H9 (cell line): Measurements from ENCODE around the gene GPC3. TPM values are rescaled to one million over a fixed set of nuclear protein-coding genes. Genes with fewer than 3 reads are reported as not detected.

Experiments used
- DNase-seq: peaks from one replicate; pipeline ENCODE4 v3.0.0-alpha.2; 2017
- H2AFZ ChIP-seq: one replicate; pipeline ENCODE4 v1.6.1; 2013; ENCODE audit warnings: mild to moderate bottlenecking, low read length, control low read depth, moderate library complexity
- H2AK5ac ChIP-seq: 2 replicates; pipeline ENCODE4 v1.6.1; 2013; ENCODE audit warnings: low read length, control low read depth, mixed read lengths; ENCODE audit not compliant: insufficient read length
- H2BK120ac ChIP-seq: one replicate; pipeline ENCODE4 v1.6.1; 2013; ENCODE audit warnings: low read depth, mild to moderate bottlenecking, low read length, control low read depth, inconsistent platforms; ENCODE audit not compliant: poor library complexity, severe bottlenecking
- H2BK12ac ChIP-seq: 2 replicates; pipeline ENCODE4 v1.6.1; 2013; ENCODE audit warnings: low read length, control low read depth, mixed read lengths, low read depth; ENCODE audit not compliant: insufficient read length
- H2BK15ac ChIP-seq: 2 replicates; pipeline ENCODE4 v1.6.1; 2013; ENCODE audit warnings: low read depth, low read length, control low read depth
- H2BK20ac ChIP-seq: one replicate; pipeline ENCODE4 v1.6.1; 2013; ENCODE audit warnings: low read depth, mild to moderate bottlenecking, low read length, control low read depth, inconsistent platforms; ENCODE audit not compliant: poor library complexity, severe bottlenecking
- H2BK5ac ChIP-seq: 2 replicates; pipeline ENCODE4 v1.6.1; 2013; ENCODE audit warnings: low read length, control low read depth, mixed read lengths; ENCODE audit not compliant: insufficient read length
- H3K14ac ChIP-seq: 2 replicates; pipeline ENCODE4 v1.6.1; 2013; ENCODE audit warnings: low read length, control low read depth; ENCODE audit not compliant: insufficient read depth
- H3K18ac ChIP-seq: 2 replicates; pipeline ENCODE4 v1.6.1; 2013; ENCODE audit warnings: low read depth, mild to moderate bottlenecking, mixed read lengths, low read length, control low read depth; ENCODE audit not compliant: insufficient read length
- H3K23ac ChIP-seq: 2 replicates; pipeline ENCODE4 v1.6.1; 2013; ENCODE audit warnings: low read length, control low read depth, mixed read lengths, low read depth; ENCODE audit not compliant: insufficient read length
- H3K23me2 ChIP-seq: 2 replicates; pipeline ENCODE4 v1.6.1; 2013; ENCODE audit warnings: low read depth, mild to moderate bottlenecking, mixed read lengths, low read length, control low read depth; ENCODE audit not compliant: insufficient read length, poor library complexity, severe bottlenecking
- H3K27ac ChIP-seq: 2 replicates; pipeline ENCODE4 v1.5.1; 2013; ENCODE audit warnings: low read length, control low read depth, mixed read lengths, low read depth; ENCODE audit not compliant: insufficient read length
- H3K27me3 ChIP-seq: 2 replicates; pipeline ENCODE4 v1.6.1; 2013; ENCODE audit warnings: low read length, control low read depth, inconsistent platforms; ENCODE audit not compliant: insufficient read depth
- H3K4ac ChIP-seq: 2 replicates; pipeline ENCODE4 v1.6.1; 2013; ENCODE audit warnings: low read depth, mild to moderate bottlenecking, control low read depth, inconsistent platforms, low read length, moderate library complexity
- H3K4me1 ChIP-seq: 2 replicates; pipeline ENCODE4 v1.6.1; 2013; ENCODE audit warnings: low read length, control low read depth, inconsistent platforms; ENCODE audit not compliant: insufficient read depth
- H3K4me2 ChIP-seq: 2 replicates; pipeline ENCODE4 v1.6.1; 2013; ENCODE audit warnings: low read length, control low read depth, mixed read lengths; ENCODE audit not compliant: insufficient read length, insufficient read depth
- H3K56ac ChIP-seq: 2 replicates; pipeline ENCODE4 v1.6.1; 2013; ENCODE audit warnings: low read depth, mild to moderate bottlenecking, mixed read lengths, low read length, control low read depth; ENCODE audit not compliant: insufficient read length
- H3K79me1 ChIP-seq: 2 replicates; pipeline ENCODE4 v1.6.1; 2013; ENCODE audit warnings: low read depth, mild to moderate bottlenecking, moderate library complexity, low read length, control low read depth, inconsistent platforms; ENCODE audit not compliant: insufficient read depth, poor library complexity, severe bottlenecking
- H3K79me2 ChIP-seq: 2 replicates; pipeline ENCODE4 v1.6.1; 2013; ENCODE audit warnings: low read length, control low read depth, inconsistent platforms; ENCODE audit not compliant: insufficient read depth
- H3K9ac ChIP-seq: 2 replicates; pipeline ENCODE4 v1.6.1; 2013; ENCODE audit warnings: low read length, control low read depth, mixed read lengths; ENCODE audit not compliant: insufficient read length; ENCODE audit errors: extremely low read depth
- H3K9me3 ChIP-seq: one replicate; pipeline ENCODE4 v1.6.1; 2013; ENCODE audit warnings: low read depth, low read length, inconsistent platforms; ENCODE audit not compliant: control insufficient read depth
- H3T11ph ChIP-seq: one replicate; pipeline ENCODE4 v1.6.1; 2013; ENCODE audit warnings: mild to moderate bottlenecking, low read length, control low read depth, inconsistent platforms
- H4K20me1 ChIP-seq: one replicate; pipeline ENCODE4 v1.6.1; 2013; ENCODE audit not compliant: control insufficient read depth, insufficient read length, insufficient read depth
- H4K5ac ChIP-seq: 2 replicates; pipeline ENCODE4 v1.6.1; 2013; ENCODE audit warnings: low read depth, mild to moderate bottlenecking, mixed read lengths, low read length, control low read depth; ENCODE audit not compliant: insufficient read length
- H4K8ac ChIP-seq: replicated peaks from 2 replicates; pipeline ENCODE4 v1.6.1; 2013; ENCODE audit warnings: low read length, control low read depth, mixed read lengths, low read depth; ENCODE audit not compliant: insufficient read length
- H4K91ac ChIP-seq: 2 replicates; pipeline ENCODE4 v1.6.1; 2013; ENCODE audit warnings: low read depth, mild to moderate bottlenecking, moderate library complexity, mixed read lengths, low read length, control low read depth; ENCODE audit not compliant: insufficient read length
- H3K27ac Mint-ChIP-seq, 3 experiments: 2 replicates in 2 of 3; 3 replicates in 1 of 3; pipeline ENCODE4 v1.8.0; 2020 to 2021; ENCODE audit warnings: mixed read lengths in 3 of 3, mild to moderate bottlenecking in 1 of 3, moderate library complexity in 1 of 3
- H3K27me3 Mint-ChIP-seq: 2 replicates; pipeline ENCODE4 v1.8.0; 2021; ENCODE audit warnings: low read depth, mild to moderate bottlenecking, moderate library complexity, mixed read lengths
- H3K36me3 Mint-ChIP-seq, 3 experiments: 2 replicates in 2 of 3; 3 replicates in 1 of 3; pipeline ENCODE4 v1.8.0; 2020 to 2021; ENCODE audit warnings: low read depth in 3 of 3, mixed read lengths in 3 of 3; ENCODE audit not compliant: insufficient read depth in 1 of 3
- H3K4me1 Mint-ChIP-seq, 2 experiments: 2 replicates each; pipeline ENCODE4 v1.8.0; 2020; ENCODE audit warnings: mixed read lengths in 2 of 2
- H3K4me3 Mint-ChIP-seq, 2 experiments: 2 replicates in 1 of 2; 3 replicates in 1 of 2; pipeline ENCODE4 v1.8.0; 2020 to 2021; ENCODE audit warnings: mild to moderate bottlenecking in 2 of 2, mixed read lengths in 2 of 2, moderate library complexity in 1 of 2
- H3K9me3 Mint-ChIP-seq, 2 experiments: 2 replicates in 1 of 2; 3 replicates in 1 of 2; pipeline ENCODE4 v1.8.0; 2020; ENCODE audit warnings: mild to moderate bottlenecking in 2 of 2, mixed read lengths in 2 of 2, moderate library complexity in 1 of 2
- CTCF ChIP-seq: fragments of 200-600 bp; sonication (generic); conservative IDR thresholded peaks from 3 replicates; pipeline ENCODE4 v1.8.0; 2021; ENCODE audit warnings: antibody characterized with exemption, mild to moderate bottlenecking
- WGBS: extraction: QIAGEN DNeasy Blood & Tissue Kit; methylation state at CpG from one replicate; pipeline ENCODE4 v1.1.7; 2013; ENCODE audit warnings: missing lambda C conversion rate, low lambda C conversion rate, mixed read lengths; ENCODE audit not compliant: insufficient read length; ENCODE audit errors: extremely low coverage; 5-methylcytosine and 5-hydroxymethylcytosine counted together
- total RNA-seq: library from RNA; stranded (reverse); gene quantifications from 2 replicates; pipeline ENCODE4 v1.2.1, GENCODE V29; 2021

GPC3 gene
- total RNA-seq, 1 experiment from 2014 or later: 108 TPM

GRCh38 chrX:133834771-133835170 is 150.6 kb downstream of the GPC3 start:
- Histone ChIP-seq H3K23me2 (no peaks in the 10 kb centered on the region), H3K79me1 (no peaks in the 10 kb centered on the region), H4K8ac (no peak overlapping the region), H4K91ac (no peak overlapping the region), H3K79me2 (no peaks in the 10 kb centered on the region), H3K27ac (no peak overlapping the region), H3K4ac (no peak overlapping the region), H3K9me3 (no peaks in the 10 kb centered on the region), H2BK120ac (no peak overlapping the region), H3K9ac (no peak overlapping the region), H3K14ac (no peak overlapping the region), H2AK5ac (no peak overlapping the region), H4K5ac (no peak overlapping the region), H3K27me3 (no peaks in the 10 kb centered on the region; the same call in 1 of the 2 replicates), H2BK12ac (no peak overlapping the region), H2BK15ac (no peak overlapping the region), H3K4me2 (no peak overlapping the region), H3K56ac (no peak overlapping the region), H3K18ac (no peak overlapping the region), H2BK5ac (no peak overlapping the region), H3T11ph (no peak overlapping the region), H2BK20ac (no peak overlapping the region), H2AFZ (no peak overlapping the region), H3K4me1 (0 out of 2 replicates have a peak, but pooled peaks cover 3% of the 10 kb centered on the region), H4K20me1 (no peaks in the 10 kb centered on the region), H3K23ac (no peak overlapping the region)
- DNase-seq: no peak
- TF ChIP-seq CTCF: no peak
- Mint-ChIP-seq H3K9me3 (peaks cover 0 to 4% of the 10 kb centered on the region in 2 experiments; a peak in 1 of 5 replicates), H3K27ac (no peak overlapping the region), H3K4me1 (peaks cover 7 to 13% of the 10 kb centered on the region in 2 experiments), H3K36me3 (peaks cover 0 to 11% (median 2%) of the 10 kb centered on the region in 3 experiments; a peak in 3 of 7 replicates), H3K4me3 (no peak overlapping the region), H3K27me3 (no peaks in the 10 kb centered on the region; the same call in 1 of the 2 replicates)
- WGBS: no CpG with 5 or more reads among the region's 1 CpG
